Peyer's patch (tissue), 4 donors: ENCODE measurements around the gene LY6G6C.

ENCODE experiments used
- CTCF ChIP-seq, 6 experiments: fragments of 450-650 bp in 4 of 6; fragments of 200-600 bp in 2 of 6; sonication (generic) in 1 of 6; IDR thresholded peaks; one replicate each; pipeline ENCODE4 v1.5.1; 2017 to 2019; ENCODE audit warnings: antibody characterized with exemption in 6 of 6, mild to moderate bottlenecking in 3 of 6, moderate library complexity in 1 of 6
- POLR2A ChIP-seq, 2 donors: fragments of 450-650 bp; IDR thresholded peaks; one replicate each; pipeline ENCODE4 v1.5.1; 2017; ENCODE audit warnings: antibody characterized with exemption in 2 of 2, mild to moderate bottlenecking in 2 of 2, moderate library complexity in 2 of 2

GRCh38 chr6:31729979-31730630 lies 8.6 kb upstream of the LY6G6C start:
- TF ChIP-seq POLR2A (IDR thresholded peaks at IDR 0.05) (no peak), CTCF (IDR thresholded peaks at IDR 0.05) (no peak)
